PFSK-1 (cell line): ENCODE measurements around the gene FBXL19.

Source experiments
- FOXP2 ChIP-seq: optimal IDR thresholded peaks from 2 replicates; pipeline ENCODE3; 2011; ENCODE audit warnings: borderline replicate concordance, control low read depth, inconsistent platforms; ENCODE audit not compliant: insufficient read depth; ENCODE audit errors: extremely low read length, extremely low read depth
- POLR2AphosphoS5 ChIP-seq: IDR thresholded peaks from 2 replicates; pipeline ENCODE4 v1.6.1; 2012; ENCODE audit warnings: low read depth, mild to moderate bottlenecking, control low read depth, low read length, moderate library complexity
- REST ChIP-seq, 2 experiments: IDR thresholded peaks; 2 replicates each; pipeline versions ENCODE4 v1.6.1 to v1.8.0; 2011 to 2012; ENCODE audit warnings: low read depth in 2 of 2, low read length in 2 of 2, control low read depth in 1 of 2, inconsistent platforms in 1 of 2, mild to moderate bottlenecking in 1 of 2, moderate library complexity in 1 of 2; ENCODE audit not compliant: insufficient read depth in 1 of 2
- SIN3A ChIP-seq: IDR thresholded peaks from 2 replicates; pipeline ENCODE4 v1.6.1; 2012; ENCODE audit warnings: mild to moderate bottlenecking, low read length, moderate library complexity, borderline replicate concordance; ENCODE audit not compliant: insufficient read depth
- TAF1 ChIP-seq: IDR thresholded peaks from 2 replicates; pipeline ENCODE4 v1.6.1; 2012; ENCODE audit warnings: low read length, control low read depth, borderline replicate concordance; ENCODE audit not compliant: insufficient read depth

- TF ChIP-seq TAF1 (no peak), SIN3A (no peak), POLR2AphosphoS5 (no peak), REST (IDR thresholded peaks at IDR 0.05; ENCODE audit: insufficient read depth in 1 of 2, low read depth in 2 of 2, low read length in 2 of 2) (no peak), FOXP2 (no peak)
Measured at GRCh38 chr16:30901201-30902028, 22.0 kb upstream of the FBXL19 start.
